CD4-positive, alpha-beta T cell treated with Interleukin-17A for 4 hours (primary cell): Measurements from ENCODE around the gene ERRFI1.
A peak's percentile ranks its signal among the peaks of the same experiment; 100 is the strongest.

Experiments
- DNase-seq: peaks from one replicate; pipeline ENCODE4 v3.0.0-alpha.2; 2020; ENCODE audit warnings: mixed read lengths

The ERRFI1 gene

GRCh38 chr1:8017495-8018197 is 8.5 kb downstream of the ERRFI1 start:
- no peak for DNase-seq

- no peak for DNase-seq
Measured at GRCh38 chr1:8016895-8017241, 9.2 kb downstream of the ERRFI1 start.

GRCh38 chr1:8016210-8016894 is 9.8 kb downstream of the ERRFI1 start:
- no peak for DNase-seq

GRCh38 chr1:8015809-8016165 is 10.3 kb downstream of the ERRFI1 start:
- DNase-seq, result no peak

GRCh38 chr1:8015036-8015808 is 10.9 kb downstream of the ERRFI1 start:
- peak; percentile 56 for DNase-seq

- no peak for DNase-seq
Measured at GRCh38 chr1:8014381-8014988, 11.6 kb downstream of the ERRFI1 start.

- no peak for DNase-seq
Measured at GRCh38 chr1:8013800-8014199, 12.3 kb downstream of the ERRFI1 start.

- DNase-seq, result no peak
Measured at GRCh38 chr1:8013399-8013798, 12.7 kb downstream of the ERRFI1 start.

GRCh38 chr1:8012955-8013354 is 13.2 kb downstream of the ERRFI1 start:
- no peak for DNase-seq

GRCh38 chr1:8011923-8012858 is 13.9 kb downstream of the ERRFI1 start:
- DNase-seq, result no peak

GRCh38 chr1:8011016-8011415 is 15.1 kb downstream of the ERRFI1 start:
- no peak for DNase-seq

- no peak for DNase-seq
Measured at GRCh38 chr1:8010080-8010664, 15.9 kb downstream of the ERRFI1 start.

GRCh38 chr1:8009043-8010002 is 16.8 kb downstream of the ERRFI1 start:
- DNase-seq, result no peak

GRCh38 chr1:8006037-8006963 is 19.8 kb downstream of the ERRFI1 start:
- no peak for DNase-seq

- DNase-seq, result no peak
Measured at GRCh38 chr1:8004803-8005573, 21.1 kb downstream of the ERRFI1 start.

- no peak for DNase-seq
Measured at GRCh38 chr1:8004113-8004802, 21.9 kb downstream of the ERRFI1 start.

GRCh38 chr1:8003438-8004112 is 22.5 kb downstream of the ERRFI1 start:
- DNase-seq, result no peak

- DNase-seq, result no peak
Measured at GRCh38 chr1:8002921-8003320, 23.2 kb downstream of the ERRFI1 start.
